GM18870 (cell line): Measurements from ENCODE around the gene HSP90AB1.

Experiments used
- ATAC-seq: cut with Tn5 transposase; IDR thresholded peaks from one replicate; pipeline ENCODE4 v1.9.1; 2021; ENCODE audit warnings: moderate library complexity; ENCODE audit not compliant: unreplicated experiment

HSP90AB1 gene

GRCh38 chr6:44255105-44255808 lies 8.4 kb downstream of the HSP90AB1 start:
- ATAC-seq, result no peak

GRCh38 chr6:44255871-44256774 lies 9.2 kb downstream of the HSP90AB1 start:
- no peak for ATAC-seq

GRCh38 chr6:44256775-44257024 lies 9.8 kb downstream of the HSP90AB1 start:
- no peak for ATAC-seq

GRCh38 chr6:44257025-44257752 lies 10.3 kb downstream of the HSP90AB1 start, which contains the start of gene SLC35B2:
TSS of gene SLC35B2 (minus strand) at chr6:44257528. CDS start at chr6:44257410, 118 bp downstream.
- ATAC-seq, result no peak

- no peak for ATAC-seq
These were observed 10.9 kb downstream of the HSP90AB1 start for GRCh38 chr6:44257753-44258324.

GRCh38 chr6:44258325-44258863 lies 11.5 kb downstream of the HSP90AB1 start:
- ATAC-seq, result no peak

GRCh38 chr6:44258921-44259320 lies 12.0 kb downstream of the HSP90AB1 start:
- no peak for ATAC-seq

- no peak for ATAC-seq
These were observed 13.1 kb downstream of the HSP90AB1 start for GRCh38 chr6:44260011-44260410.

GRCh38 chr6:44260451-44261297 lies 13.8 kb downstream of the HSP90AB1 start:
- no peak for ATAC-seq

GRCh38 chr6:44261581-44261980 lies 14.7 kb downstream of the HSP90AB1 start:
- ATAC-seq, result no peak

- no peak for ATAC-seq
These were observed 15.8 kb downstream of the HSP90AB1 start for GRCh38 chr6:44262467-44263353.

- no peak for ATAC-seq
These were observed 16.6 kb downstream of the HSP90AB1 start for GRCh38 chr6:44263354-44264100.

GRCh38 chr6:44264154-44265006 lies 17.5 kb downstream of the HSP90AB1 start:
- ATAC-seq, result no peak

- no peak for ATAC-seq
These were observed 18.3 kb downstream of the HSP90AB1 start, which contains the start of gene NFKBIE for GRCh38 chr6:44265007-44265721. TSS of gene NFKBIE (minus strand) at chr6:44265551. CDS start at chr6:44265346, 205 bp downstream.

GRCh38 chr6:44265722-44266233 lies 18.9 kb downstream of the HSP90AB1 start:
- ATAC-seq, result no peak

GRCh38 chr6:44266347-44266746 lies 19.4 kb downstream of the HSP90AB1 start:
- ATAC-seq, result no peak
